ENCODE measurements around the gene NACAD.

NACAD gene

DNA sequence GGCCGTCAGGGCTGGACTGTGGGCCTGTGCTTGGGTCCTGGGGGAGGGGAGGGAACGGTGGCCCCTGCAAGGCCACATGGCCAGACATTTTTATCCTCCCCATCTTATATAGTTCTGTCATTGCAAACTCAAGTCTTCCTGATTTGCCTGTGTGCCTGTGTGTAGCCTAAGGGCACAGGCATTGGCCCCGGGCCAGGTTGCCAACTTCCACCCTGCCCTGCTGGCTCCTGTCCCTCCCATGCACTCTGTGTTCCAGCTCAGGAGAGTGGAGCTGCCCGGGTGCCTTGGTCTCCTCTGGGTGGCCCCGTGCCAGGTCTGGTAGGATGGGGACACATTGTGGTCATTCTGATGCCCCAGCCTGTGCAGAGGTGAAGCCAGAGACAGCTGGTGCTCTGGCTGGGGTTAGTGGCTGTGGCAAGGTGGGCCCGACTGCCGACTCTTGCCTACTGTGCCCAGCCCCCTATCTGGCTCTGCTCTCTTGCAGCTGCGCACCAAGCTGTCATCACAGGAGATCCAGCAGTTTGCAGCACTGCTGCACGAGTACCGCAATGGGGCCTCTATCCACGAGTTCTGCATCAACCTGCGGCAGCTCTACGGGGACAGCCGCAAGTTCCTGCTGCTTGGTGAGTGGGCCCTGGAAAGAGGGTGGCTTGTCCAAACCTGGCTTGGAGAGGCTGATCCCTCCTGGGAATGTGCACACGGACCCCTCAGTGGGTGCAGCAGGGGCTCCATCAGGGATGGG is 14.8 kb downstream of the NACAD start:
- DNase-seq (ENCODE audit: low read depth, low spot score) = no peak

DNA sequence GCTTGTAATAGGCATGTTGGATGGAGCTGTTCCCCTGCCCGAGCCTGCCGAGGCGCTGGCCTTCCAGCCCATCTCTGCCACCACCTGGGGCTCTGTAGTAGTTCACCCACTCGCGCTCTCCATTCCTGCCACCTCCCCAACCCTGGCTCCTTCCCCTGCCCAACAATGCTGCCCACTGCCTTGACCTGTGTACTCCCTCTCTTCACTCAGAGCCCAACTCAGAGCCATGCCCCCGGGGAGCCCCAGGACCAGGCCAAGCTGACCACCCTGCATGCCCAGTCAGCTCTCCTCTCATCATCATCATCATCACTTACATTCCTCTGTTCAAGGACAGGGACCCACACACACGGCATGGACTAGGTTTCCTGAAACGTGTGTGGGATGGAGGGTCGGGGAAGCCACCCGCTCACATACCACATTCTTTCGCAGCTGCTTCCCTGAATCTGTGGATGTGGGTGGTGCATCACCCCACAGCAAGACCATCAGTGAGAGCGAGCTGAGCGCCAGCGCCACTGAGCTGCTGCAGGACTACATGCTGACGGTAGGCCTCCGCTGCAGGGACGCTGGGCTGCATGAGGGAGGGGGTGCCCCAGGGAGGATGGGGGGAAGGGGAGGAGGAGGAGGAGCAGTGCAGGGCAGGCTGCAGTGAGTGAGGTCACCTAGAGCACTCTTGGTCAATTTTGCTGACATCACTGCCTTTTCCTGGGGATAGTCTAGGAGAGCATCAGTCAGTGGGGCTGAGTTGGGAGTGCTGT is 15.6 kb downstream of the NACAD start:
- DNase-seq (ENCODE audit: low read depth, low spot score) = peak; percentile 37

GRCh38 chr7:45072131-45073030 is 16.4 kb downstream of the NACAD start:
- DNase-seq (ENCODE audit: low read depth, low spot score) = peak; percentile 89

DNA sequence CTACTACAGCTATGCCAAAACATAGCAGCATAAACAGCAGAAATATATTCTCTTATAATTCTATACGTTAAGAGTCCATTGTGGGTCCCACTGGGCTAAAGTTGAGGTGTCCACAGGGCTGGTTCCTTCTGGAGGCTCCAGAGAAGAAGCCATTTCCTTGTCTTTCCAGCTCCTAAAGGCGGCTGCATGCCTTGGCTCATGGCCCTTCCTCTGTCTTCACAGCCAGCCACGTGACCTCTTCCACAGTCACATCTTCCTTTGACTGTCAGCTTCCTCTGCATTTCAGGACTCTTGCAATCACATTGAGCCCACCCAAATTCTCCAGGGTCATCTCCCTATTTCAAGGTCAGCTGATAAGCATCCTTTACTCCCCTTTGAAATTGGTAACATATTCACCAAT is 17.2 kb downstream of the NACAD start:
- DNase-seq (ENCODE audit: low read depth, low spot score) = no peak

DNA sequence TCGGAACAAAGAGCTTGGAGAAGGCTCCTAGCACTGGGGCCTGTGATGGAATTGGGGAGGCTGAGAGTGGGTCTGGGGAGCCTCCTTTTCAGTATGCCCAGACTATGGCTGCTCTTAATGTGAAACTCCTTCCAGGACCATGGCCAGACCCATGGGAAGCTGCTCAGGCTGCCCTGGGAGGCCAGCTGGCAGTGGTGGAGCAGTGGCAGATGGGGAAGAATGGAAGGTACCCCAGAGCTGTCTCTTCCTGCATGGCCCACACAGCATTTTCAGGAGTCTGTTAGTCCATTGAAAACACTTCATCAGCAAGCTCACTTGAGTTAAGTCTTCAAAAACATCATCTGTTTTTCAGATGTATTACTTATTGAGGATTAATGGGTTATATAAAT is 18.5 kb downstream of the NACAD start:
- no peak for DNase-seq (ENCODE audit: low read depth, low spot score)

DNA sequence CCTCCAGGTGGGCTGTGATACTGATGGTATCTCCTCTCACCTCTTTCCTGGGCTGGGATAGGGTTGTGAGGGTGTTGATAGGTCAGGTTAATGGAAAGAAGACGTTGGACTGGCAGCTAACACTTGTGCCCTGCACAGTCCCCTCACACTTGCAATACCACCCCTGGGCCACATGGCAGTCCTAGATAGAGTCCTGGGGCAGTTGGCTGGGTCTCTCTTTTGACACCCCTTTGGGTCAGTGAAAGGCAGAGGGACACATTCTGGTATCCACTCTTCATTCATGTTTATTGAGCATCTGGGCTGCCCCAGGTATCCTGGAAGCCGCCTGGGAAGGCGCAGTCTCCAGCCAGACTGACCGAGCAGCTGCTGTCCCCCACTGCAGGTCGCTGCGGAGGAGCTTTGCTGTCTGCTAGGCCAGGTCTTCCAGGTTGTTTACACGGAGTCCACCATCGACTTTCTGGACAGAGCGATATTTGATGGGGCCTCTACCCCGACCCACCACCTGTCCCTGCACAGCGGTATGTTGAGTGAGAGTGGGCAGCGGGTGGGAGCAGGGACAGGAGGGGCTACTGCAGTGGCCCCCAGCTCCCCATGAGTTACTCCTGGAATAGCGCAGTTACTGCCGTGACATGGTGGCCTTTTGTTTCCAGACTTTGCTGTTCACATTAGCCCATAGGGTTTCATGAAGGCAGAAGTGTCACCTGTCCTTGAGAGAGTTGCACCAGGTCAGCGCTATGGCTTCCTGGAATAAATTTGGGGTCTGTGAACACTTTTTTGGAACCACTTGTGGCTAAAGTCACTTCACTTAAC is 19.1 kb downstream of the NACAD start:
- DNase-seq (ENCODE audit: low read depth, low spot score) = no peak

GRCh38 chr7:45068236-45069023 is 20.3 kb downstream of the NACAD start:
- DNase-seq (ENCODE audit: low read depth, low spot score) = no peak

DNA sequence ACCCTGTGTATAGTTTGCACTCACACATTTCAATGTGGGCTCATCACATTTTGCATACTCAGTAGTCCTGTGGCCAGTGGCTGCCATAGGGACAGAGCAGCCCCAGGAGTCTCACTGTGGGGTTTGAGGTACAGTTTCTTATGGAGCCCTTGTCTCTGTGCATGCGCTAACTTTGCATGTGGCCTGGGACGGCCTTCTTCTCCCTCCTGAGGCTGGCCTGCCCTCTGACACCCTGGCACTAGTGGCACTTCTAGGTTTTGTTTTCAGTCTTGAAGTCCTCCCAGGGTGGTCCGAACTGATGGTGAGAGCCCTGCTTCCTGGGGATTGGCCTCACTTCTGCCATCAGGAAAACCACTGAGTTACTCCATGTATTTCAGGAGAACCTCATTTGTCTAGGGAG is 21.2 kb downstream of the NACAD start:
- DNase-seq (ENCODE audit: low read depth, low spot score) = no peak

DNA sequence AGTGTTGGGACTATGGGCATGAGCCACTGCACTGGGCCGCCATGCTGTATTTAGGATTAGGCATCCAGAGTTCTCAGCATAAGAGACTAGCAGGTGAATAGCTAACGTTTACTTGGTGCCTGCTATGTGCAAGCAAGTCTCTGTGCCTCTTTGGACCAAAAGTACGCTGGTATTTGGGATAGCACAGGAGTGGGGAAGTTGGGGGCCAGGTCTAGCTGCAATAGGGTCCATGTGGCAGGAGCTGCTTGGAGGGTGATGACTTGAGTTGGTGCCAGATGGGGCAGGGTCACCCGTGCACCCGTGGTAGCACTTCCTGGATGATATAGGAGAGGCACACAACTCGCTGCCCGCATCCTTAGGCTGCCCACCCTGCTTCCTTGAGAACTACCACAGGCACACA is 22.4 kb downstream of the NACAD start:
- no peak for DNase-seq (ENCODE audit: low read depth, low spot score)

DNA sequence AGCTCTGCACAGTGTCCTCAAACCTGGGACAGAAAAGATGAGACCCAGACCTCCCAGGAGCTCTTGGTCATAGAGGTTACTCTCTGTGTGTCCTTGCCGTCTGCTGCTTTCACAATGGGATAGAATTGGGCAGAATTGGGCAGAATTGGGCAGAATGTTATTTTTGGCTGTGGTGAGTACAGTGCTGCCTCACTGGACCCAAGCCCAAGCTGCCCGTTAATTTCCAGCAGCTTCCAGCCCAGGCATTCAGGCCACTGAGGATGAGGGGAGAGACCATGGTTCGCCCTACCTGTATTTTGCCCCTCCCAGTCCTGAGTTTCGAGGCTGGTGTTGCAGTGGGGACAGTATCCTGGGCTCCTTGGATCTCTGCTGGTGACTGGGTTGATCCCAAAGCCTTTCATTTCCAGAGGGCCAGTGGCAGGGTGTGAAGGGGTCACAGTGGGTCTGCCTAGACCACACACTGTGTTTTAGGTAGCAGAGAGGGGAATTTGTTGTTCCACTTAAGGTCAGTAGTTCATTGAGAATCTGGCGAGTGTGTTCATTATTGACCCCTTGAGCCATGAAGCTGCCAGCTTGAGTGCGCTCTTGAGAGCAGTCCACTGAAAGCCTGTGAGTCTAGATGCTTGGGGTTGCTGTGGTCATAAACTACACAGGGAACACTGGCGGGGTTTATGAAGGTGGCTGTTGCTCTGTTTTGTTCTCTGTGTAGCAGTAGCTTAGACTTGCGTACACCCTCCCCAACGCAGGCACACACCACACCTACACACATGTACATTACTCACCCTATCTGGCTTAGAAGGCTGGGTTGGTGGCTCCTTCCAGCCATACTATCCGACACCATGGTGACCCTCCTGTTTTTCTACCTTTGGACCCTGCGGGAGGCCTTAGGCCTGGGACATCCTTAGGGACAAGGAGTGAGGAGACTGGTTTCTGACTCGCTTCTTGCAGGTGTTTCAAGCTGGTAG is 23.5 kb downstream of the NACAD start:
- no peak for DNase-seq (ENCODE audit: low read depth, low spot score)

GRCh38 chr7:45064047-45064725 is 24.6 kb downstream of the NACAD start:
- DNase-seq (ENCODE audit: low read depth, low spot score) = no peak

- DNase-seq (ENCODE audit: low read depth, low spot score) = no peak
Measured at GRCh38 chr7:45061806-45062425, 26.9 kb downstream of the NACAD start.

GRCh38 chr7:45061352-45061751 is 27.4 kb downstream of the NACAD start:
- no peak for DNase-seq (ENCODE audit: low read depth, low spot score)

DNA sequence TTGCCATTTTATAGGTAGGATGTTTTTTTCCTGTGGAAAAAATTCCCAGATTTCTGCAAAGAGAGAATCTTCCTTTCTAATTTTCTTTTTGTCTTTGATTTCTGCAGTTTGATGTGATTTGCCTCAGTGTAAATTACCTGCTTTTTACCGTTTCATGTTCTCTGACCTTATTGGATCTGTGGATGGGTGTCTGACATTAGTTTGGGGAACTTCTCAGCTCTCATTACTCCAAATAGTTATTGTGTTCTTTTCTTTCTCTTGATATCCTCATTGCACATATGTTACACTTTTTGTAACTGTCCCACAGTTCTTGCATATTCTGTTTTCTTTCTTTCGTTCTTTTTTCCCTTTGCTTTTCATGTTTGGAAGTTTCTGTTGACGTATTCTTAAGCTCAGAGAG is 28.5 kb downstream of the NACAD start:
- no peak for DNase-seq (ENCODE audit: low read depth, low spot score)

- no peak for DNase-seq (ENCODE audit: low read depth, low spot score)
Measured at GRCh38 chr7:45057878-45058277, 30.9 kb downstream of the NACAD start.

GRCh38 chr7:45055594-45056219 is 33.1 kb downstream of the NACAD start:
- DNase-seq (ENCODE audit: low read depth, low spot score) = no peak

- DNase-seq (ENCODE audit: low read depth, low spot score) = no peak
Measured at GRCh38 chr7:45055016-45055415, 33.8 kb downstream of the NACAD start.

DNA sequence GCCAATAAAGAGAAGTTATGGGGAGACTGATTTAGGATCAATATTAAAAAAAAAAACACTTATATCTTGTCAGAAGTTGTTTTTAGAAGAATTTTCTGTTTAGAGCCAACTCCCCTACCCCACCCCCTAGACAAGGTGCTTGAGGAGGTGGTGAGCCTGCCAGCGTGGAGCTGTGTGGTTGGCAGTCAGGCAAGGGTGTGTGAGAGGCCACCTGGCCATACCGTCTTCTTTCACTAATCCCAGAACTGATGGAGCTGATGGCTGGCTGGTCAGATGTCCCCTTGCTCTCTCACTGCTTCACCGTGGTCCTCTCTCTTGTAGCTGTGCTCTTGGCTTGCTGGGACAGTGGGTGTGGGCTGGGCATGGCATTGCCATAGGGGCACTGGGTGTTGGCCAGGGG is 34.3 kb downstream of the NACAD start:
- DNase-seq (ENCODE audit: low read depth, low spot score) = no peak

Data from ELF-1 (cell line).